IMR-90 (cell line): ENCODE measurements around the gene PFN1. TPM values are rescaled to one million over a fixed set of nuclear protein-coding genes. Genes with fewer than 3 reads are reported as not detected.

Experiments
- ATAC-seq: fragments of 200-7000 bp; cut with Tn5 transposase; 2 replicates; pipeline ENCODE4 v1.9.1; 2020; ENCODE audit warnings: low read depth, mild to moderate bottlenecking, moderate library complexity
- BruUV-seq: library from RNA; stranded (reverse); fragments of 400-500 nt; replicated peaks from 2 replicates; lab custom pipeline; 2021; lab: Mats Ljungman, UMichigan
- CTCF ChIA-PET: fragments of 300-600 bp; formaldehyde crosslinking; extraction: SDS; loops from one replicate; lab custom pipeline; 2021; ENCODE audit warnings: antibody characterized with exemption; lab: Yijun Ruan, JAX
- POLR2A ChIA-PET: fragments of 300-600 bp; sonication (Branson Sonifier 250); formaldehyde crosslinking; loops from one replicate; lab custom pipeline; 2022; ENCODE audit warnings: antibody characterized with exemption; ENCODE audit not compliant: unreplicated experiment; lab: Charles Lee
- DNase-seq: peaks from one replicate; pipeline ENCODE4 v3.0.0; 2013
- H2AFZ ChIP-seq: replicated peaks from 2 replicates; pipeline ENCODE3; 2013; ENCODE audit warnings: low read length, mild to moderate bottlenecking; ENCODE audit not compliant: poor library complexity
- H2AK5ac ChIP-seq: 2 replicates; pipeline ENCODE4 v1.6.1; 2013; ENCODE audit warnings: low read depth, low read length, inconsistent platforms
- H2AK9ac ChIP-seq: replicated peaks from 2 replicates; pipeline ENCODE3; 2013; ENCODE audit warnings: mild to moderate bottlenecking, low read depth, low read length, moderate library complexity; ENCODE audit not compliant: poor library complexity
- H2BK120ac ChIP-seq: 2 replicates; pipeline ENCODE4 v1.6.1; 2013; ENCODE audit warnings: low read depth, low read length, inconsistent platforms
- H2BK15ac ChIP-seq: 3 replicates; pipeline ENCODE4 v1.6.1; 2013; ENCODE audit warnings: low read depth, low read length, inconsistent platforms
- H2BK20ac ChIP-seq: 2 replicates; pipeline ENCODE4 v1.6.1; 2013; ENCODE audit warnings: low read depth, mild to moderate bottlenecking, inconsistent platforms, low read length, moderate library complexity
- H2BK5ac ChIP-seq: 2 replicates; pipeline ENCODE4 v1.6.1; 2013; ENCODE audit warnings: mild to moderate bottlenecking, low read depth, low read length, inconsistent platforms; ENCODE audit not compliant: poor library complexity, severe bottlenecking
- H3K14ac ChIP-seq: replicated peaks from 2 replicates; pipeline ENCODE4 v1.6.1; 2013; ENCODE audit warnings: low read depth, low read length, inconsistent platforms
- H3K18ac ChIP-seq: 2 replicates; pipeline ENCODE4 v1.6.1; 2013; ENCODE audit warnings: low read depth, low read length, control low read depth
- H3K23ac ChIP-seq: 2 replicates; pipeline ENCODE4 v1.6.1; 2013; ENCODE audit warnings: low read depth, low read length, inconsistent platforms
- H3K27ac ChIP-seq: 2 replicates; pipeline ENCODE4 v1.5.1; 2013; ENCODE audit warnings: mild to moderate bottlenecking, control low read depth, low read length; ENCODE audit not compliant: insufficient read depth
- H3K27me3 ChIP-seq: 2 replicates; pipeline ENCODE4 v1.6.1; 2013; ENCODE audit warnings: low read length; ENCODE audit not compliant: control insufficient read depth, insufficient read depth
- H3K36me3 ChIP-seq: 2 replicates; pipeline ENCODE4 v1.6.1; 2013; ENCODE audit warnings: low read length, mixed read lengths; ENCODE audit not compliant: control insufficient read depth, insufficient read depth
- H3K4ac ChIP-seq: 2 replicates; pipeline ENCODE4 v1.6.1; 2013; ENCODE audit warnings: low read depth, low read length, inconsistent platforms
- H3K4me1 ChIP-seq: 2 replicates; pipeline ENCODE4 v1.6.1; 2013; ENCODE audit warnings: low read length, mixed read lengths; ENCODE audit not compliant: control insufficient read depth, insufficient read depth
- H3K4me2 ChIP-seq: 2 replicates; pipeline ENCODE4 v1.6.1; 2013; ENCODE audit warnings: low read depth, mild to moderate bottlenecking, control low read depth, low read length, moderate library complexity
- H3K4me3 ChIP-seq: 2 replicates; pipeline ENCODE4 v1.5.1; 2013; ENCODE audit warnings: low read depth, mild to moderate bottlenecking, control low read depth, low read length, moderate library complexity; ENCODE audit not compliant: insufficient read depth
- H3K56ac ChIP-seq: 2 replicates; pipeline ENCODE4 v1.6.1; 2013; ENCODE audit warnings: low read length, inconsistent platforms; ENCODE audit not compliant: insufficient read depth; ENCODE audit errors: extremely low read depth
- H3K79me1 ChIP-seq, 2 experiments: 2 replicates each; pipeline ENCODE4 v1.6.1; 2013; ENCODE audit warnings: low read length in 2 of 2, inconsistent platforms in 1 of 2, low read depth in 1 of 2
- H3K9ac ChIP-seq: 2 replicates; pipeline ENCODE4 v1.6.1; 2013; ENCODE audit warnings: low read depth, low read length, control low read depth
- H3K9me1 ChIP-seq: 2 replicates; pipeline ENCODE4 v1.6.1; 2013; ENCODE audit warnings: low read length, inconsistent platforms; ENCODE audit not compliant: insufficient read depth
- H3K9me3 ChIP-seq: 2 replicates; pipeline ENCODE4 v1.6.1; 2013; ENCODE audit warnings: low read length; ENCODE audit not compliant: control insufficient read depth, insufficient read depth
- H4K20me1 ChIP-seq: 2 replicates; pipeline ENCODE4 v1.6.1; 2013; ENCODE audit warnings: low read length, inconsistent platforms; ENCODE audit not compliant: insufficient read depth
- H4K5ac ChIP-seq: 2 replicates; pipeline ENCODE4 v1.6.1; 2013; ENCODE audit warnings: mild to moderate bottlenecking, low read depth, low read length, control low read depth
- H4K8ac ChIP-seq, 2 experiments: 2 replicates each; pipeline ENCODE4 v1.6.1; 2013; ENCODE audit warnings: low read depth in 2 of 2, low read length in 2 of 2, control low read depth in 1 of 2, inconsistent platforms in 1 of 2
- H4K91ac ChIP-seq: 2 replicates; pipeline ENCODE4 v1.6.1; 2013; ENCODE audit warnings: low read depth, low read length, inconsistent platforms; ENCODE audit not compliant: insufficient read depth
- FOS ChIP-seq: fragments of 150-350 bp; IDR thresholded peaks from 2 replicates; pipeline ENCODE4 v1.6.1; 2016; ENCODE audit warnings: low read depth, low read length
- RAD21 ChIP-seq: IDR thresholded peaks from 2 replicates; pipeline ENCODE4 v1.6.1; 2012; ENCODE audit warnings: low read length, improper control_type of control experiment
- SMC3 ChIP-seq: fragments of 150-350 bp; IDR thresholded peaks from 2 replicates; pipeline ENCODE4 v1.6.1; 2016; ENCODE audit warnings: low read depth, mild to moderate bottlenecking, antibody characterized with exemption, low read length, moderate library complexity
- WGBS, 2 experiments: methylation state at CpG; one replicate each; pipeline versions ENCODE4 v1.1.5 to v1.1.7; 2013; ENCODE audit warnings: missing lambda C conversion rate in 2 of 2; ENCODE audit not compliant: insufficient read length in 1 of 2; ENCODE audit errors: extremely low coverage in 2 of 2; 5-methylcytosine and 5-hydroxymethylcytosine counted together
- dilution Hi-C: fragments of 300-500 bp; cut with HindIII; formaldehyde crosslinking; loops from one replicate; pipeline ENCODE4 v1.14.3; 2018; ENCODE audit warnings: low sequenced_read_pairs; ENCODE audit not compliant: unreplicated experiment
- in situ Hi-C: fragments of 300-500 bp; cut with MboI; formaldehyde crosslinking; loops from 3 replicates; pipeline ENCODE4 v1.14.3; 2019; ENCODE audit warnings: low sequenced_read_pairs, inconsistent platforms, mixed read lengths
- intact Hi-C: fragments of 100-400 bp; cut with micrococcal nuclease; formaldehyde crosslinking; loops from 2 replicates; pipeline ENCODE4 v1.10.0; 2022
- polyA plus RNA-seq, 3 experiments: library from polyadenylated mRNA; depleted of rRNA; stranded (reverse); fragments of >200 nt; gene quantifications; 2 replicates each; pipeline ENCODE4 v1.2.3, GENCODE V29; 2012; ENCODE audit warnings: low replicate concordance in 1 of 3
- total RNA-seq: library from RNA; depleted of rRNA; stranded (reverse); fragments of >200 nt; gene quantifications from 2 replicates; pipeline ENCODE4 v1.2.3, GENCODE V29; 2012
- TF ChIP-seq, protein P1 (sequence below): fragments of 150-350 bp; IDR thresholded peaks from 2 replicates; pipeline ENCODE4 v1.6.1; 2016; ENCODE audit warnings: low read depth, mild to moderate bottlenecking, low read length, moderate library complexity, borderline replicate concordance

Gene PFN1
- total and polyA plus RNA-seq, 2 of the 4 experiments (the other 2 are of a cell fraction), result 348 to 1,671 TPM

DNA sequence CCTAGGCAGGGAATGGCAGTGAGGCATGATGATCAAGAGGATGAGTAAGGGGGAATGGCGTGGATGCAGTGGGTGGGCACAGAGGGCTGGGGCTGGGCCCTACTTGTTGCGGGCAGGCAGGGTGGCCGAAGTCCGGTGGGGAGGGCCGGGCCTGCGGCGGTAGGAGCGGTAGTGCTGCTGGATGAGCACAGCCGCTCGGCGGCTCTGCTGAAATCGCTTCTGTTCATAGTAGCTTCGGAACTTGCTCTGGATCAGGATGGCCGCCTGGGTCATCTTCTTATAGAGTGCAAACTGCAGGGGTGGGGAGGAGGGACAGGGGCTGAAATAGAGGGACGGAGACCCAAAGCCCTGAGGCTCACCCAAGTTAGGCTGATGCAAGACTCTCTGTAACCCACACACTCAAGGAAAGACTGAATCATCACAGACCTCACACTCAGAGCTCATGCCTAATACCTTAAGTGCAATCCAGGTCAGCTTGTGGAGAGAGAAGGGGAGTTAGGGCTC is 20.8 kb upstream of the PFN1 start (continued):
- no peak for TF ChIP-seq RAD21

GRCh38 chr17:4968486-4969046 is 20.2 kb upstream of the PFN1 start:
- H2BK5ac ChIP-seq, result peak overlapping the region; percentile 94
- H2BK15ac ChIP-seq, result peak overlapping the region; percentile 67; the same call in 2 of the 3 replicates
- peak overlapping the region; percentile 99 for H4K91ac ChIP-seq
- POLR2A ChIA-PET, result interaction anchor here (0.6 to 1.4 kb wide), 2 partner anchors 10 to 158 kb away, joined by 4 read pairs; no protein-coding TSS in a partner anchor
- peak overlapping the region; percentile 85 for H2BK120ac ChIP-seq
- H2AK5ac ChIP-seq, result peak overlapping the region; percentile 100
- peak overlapping the region; percentile 88 for H3K23ac ChIP-seq
- peak overlapping the region; percentile 100 for H3K4ac ChIP-seq
- H3K27me3 ChIP-seq, result no peaks in the 10 kb centered on the region
- peaks cover 22% of the 10 kb centered on the region for H3K36me3 ChIP-seq
- H3K9me1 ChIP-seq, result peaks cover 21% of the 10 kb centered on the region
- BruUV-seq, result TSS peak; percentile 71
- peak overlapping the region; percentile 91 for H2AFZ ChIP-seq
- in situ Hi-C loops (no loop called here), dilution Hi-C loops (no loop called here), intact Hi-C loops (loop anchor here (5.0 kb wide), 1 partner anchor 61 kb away; no protein-coding TSS in a partner anchor)
- H3K27ac ChIP-seq, result peak overlapping the region; percentile 79
- peak overlapping the region; percentile 83 for H3K14ac ChIP-seq
- ATAC-seq, result no peak
- peak overlapping the region; percentile 96 to 97 for H4K8ac ChIP-seq
- peaks cover 3% of the 10 kb centered on the region; the same call in 1 of the 2 replicates for H4K20me1 ChIP-seq
- H3K79me1 ChIP-seq, result peaks cover 18 to 66% of the 10 kb centered on the region in 2 experiments
- H3K9me3 ChIP-seq, result no peaks in the 10 kb centered on the region
- peak overlapping the region; percentile 100 for H2AK9ac ChIP-seq
- H3K4me2 ChIP-seq, result peak overlapping the region; percentile 54
- peak overlapping the region; percentile 42; the same call in 1 of the 2 replicates for H2BK20ac ChIP-seq
- H3K18ac ChIP-seq, result peak overlapping the region; percentile 87
- CTCF ChIA-PET, result interaction anchor here (1.7 kb wide), 1 partner anchor 19 kb away, joined by 11 read pairs; the partner anchor contains the start of gene CAMTA2
- DNase-seq, result no peak
- peaks cover 14% of the 10 kb centered on the region for H3K4me1 ChIP-seq
- TF ChIP-seq SMC3 (no peak), FOS (no peak)
- TF ChIP-seq, protein P1, sequence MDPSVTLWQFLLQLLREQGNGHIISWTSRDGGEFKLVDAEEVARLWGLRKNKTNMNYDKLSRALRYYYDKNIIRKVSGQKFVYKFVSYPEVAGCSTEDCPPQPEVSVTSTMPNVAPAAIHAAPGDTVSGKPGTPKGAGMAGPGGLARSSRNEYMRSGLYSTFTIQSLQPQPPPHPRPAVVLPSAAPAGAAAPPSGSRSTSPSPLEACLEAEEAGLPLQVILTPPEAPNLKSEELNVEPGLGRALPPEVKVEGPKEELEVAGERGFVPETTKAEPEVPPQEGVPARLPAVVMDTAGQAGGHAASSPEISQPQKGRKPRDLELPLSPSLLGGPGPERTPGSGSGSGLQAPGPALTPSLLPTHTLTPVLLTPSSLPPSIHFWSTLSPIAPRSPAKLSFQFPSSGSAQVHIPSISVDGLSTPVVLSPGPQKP, result no peak
- H3K4me3 ChIP-seq, result peak overlapping the region; percentile 39
- H3K9ac ChIP-seq, result peak overlapping the region; percentile 99
- H3K56ac ChIP-seq, result peak overlapping the region; percentile 99
- WGBS, 2 experiments, result 11% methylated on average over 12 of the region's 23 CpGs; no CpG with 5 or more reads in 1 of the 2 experiments
- H4K5ac ChIP-seq, result peak overlapping the region; percentile 56
